GM21723 (cell line): Measurements from ENCODE around the gene ALB.

Experiments used
- ATAC-seq: cut with Tn5 transposase; IDR thresholded peaks from one replicate; pipeline ENCODE4 v1.9.1; 2021; ENCODE audit warnings: mild to moderate bottlenecking, moderate library complexity; ENCODE audit not compliant: unreplicated experiment

Gene ALB

DNA sequence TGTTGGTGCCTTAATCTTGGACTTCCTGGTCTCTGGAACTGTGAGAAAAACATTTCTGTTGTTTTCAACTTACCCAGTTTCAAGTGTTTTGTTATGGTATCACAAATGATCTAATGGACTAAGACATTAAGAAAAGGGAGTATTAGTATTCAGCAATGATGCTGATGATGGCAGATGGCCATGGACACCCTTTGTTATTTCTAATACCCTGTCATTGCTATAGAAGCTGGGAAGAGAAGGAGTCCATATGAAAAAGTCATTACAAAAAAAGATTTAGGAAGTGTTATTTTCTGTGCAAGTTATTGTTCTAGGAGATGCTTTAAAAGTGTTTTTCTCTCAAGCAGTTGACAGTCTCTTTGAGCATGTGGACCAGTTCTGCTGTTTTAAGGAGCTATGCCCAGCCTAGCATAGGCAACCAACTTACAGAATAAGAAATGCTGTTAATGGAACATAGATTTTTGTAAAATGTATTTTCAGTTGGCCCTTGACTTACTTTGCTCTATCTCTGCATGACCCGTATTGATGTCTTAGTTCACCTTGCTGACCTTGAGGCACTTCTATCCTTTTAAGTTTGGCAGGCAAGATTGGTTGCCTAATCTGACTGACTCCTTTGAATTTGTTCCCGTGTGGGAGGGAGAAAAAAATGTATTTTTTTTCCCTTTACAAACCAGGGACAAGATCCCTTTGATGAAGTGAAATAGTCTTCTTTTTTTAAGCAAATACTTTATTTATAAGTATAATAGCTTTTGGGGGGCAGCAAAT lies 25.9 kb downstream of the ALB start:
- no peak for ATAC-seq

GRCh38 chr4:73431813-73432168 lies 27.7 kb downstream of the ALB start:
- ATAC-seq = no peak

GRCh38 chr4:73432169-73433000 lies 28.3 kb downstream of the ALB start:
- no peak for ATAC-seq

DNA sequence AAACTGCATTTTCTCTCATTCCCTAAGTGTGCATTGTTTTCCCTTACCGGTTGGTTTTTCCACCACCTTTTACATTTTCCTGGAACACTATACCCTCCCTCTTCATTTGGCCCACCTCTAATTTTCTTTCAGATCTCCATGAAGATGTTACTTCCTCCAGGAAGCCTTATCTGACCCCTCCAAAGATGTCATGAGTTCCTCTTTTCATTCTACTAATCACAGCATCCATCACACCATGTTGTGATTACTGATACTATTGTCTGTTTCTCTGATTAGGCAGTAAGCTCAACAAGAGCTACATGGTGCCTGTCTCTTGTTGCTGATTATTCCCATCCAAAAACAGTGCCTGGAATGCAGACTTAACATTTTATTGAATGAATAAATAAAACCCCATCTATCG lies 29.1 kb downstream of the ALB start:
- ATAC-seq = no peak

- peak; percentile 57 for ATAC-seq
Measured at GRCh38 chr4:73434311-73434710, 30.2 kb downstream of the ALB start.

DNA sequence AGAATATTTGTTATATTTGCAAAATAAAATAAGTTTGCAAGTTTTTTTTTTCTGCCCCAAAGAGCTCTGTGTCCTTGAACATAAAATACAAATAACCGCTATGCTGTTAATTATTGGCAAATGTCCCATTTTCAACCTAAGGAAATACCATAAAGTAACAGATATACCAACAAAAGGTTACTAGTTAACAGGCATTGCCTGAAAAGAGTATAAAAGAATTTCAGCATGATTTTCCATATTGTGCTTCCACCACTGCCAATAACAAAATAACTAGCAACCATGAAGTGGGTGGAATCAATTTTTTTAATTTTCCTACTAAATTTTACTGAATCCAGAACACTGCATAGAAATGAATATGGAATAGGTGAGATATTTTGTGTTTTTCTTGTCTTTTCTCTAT lies 31.9 kb downstream of the ALB start, which contains the start of gene AFP:
TSS of gene AFP (plus strand) at position 238 of the 400 bp plus-strand sequence. CDS start at position 280, 42 bp downstream.
- no peak for ATAC-seq

DNA sequence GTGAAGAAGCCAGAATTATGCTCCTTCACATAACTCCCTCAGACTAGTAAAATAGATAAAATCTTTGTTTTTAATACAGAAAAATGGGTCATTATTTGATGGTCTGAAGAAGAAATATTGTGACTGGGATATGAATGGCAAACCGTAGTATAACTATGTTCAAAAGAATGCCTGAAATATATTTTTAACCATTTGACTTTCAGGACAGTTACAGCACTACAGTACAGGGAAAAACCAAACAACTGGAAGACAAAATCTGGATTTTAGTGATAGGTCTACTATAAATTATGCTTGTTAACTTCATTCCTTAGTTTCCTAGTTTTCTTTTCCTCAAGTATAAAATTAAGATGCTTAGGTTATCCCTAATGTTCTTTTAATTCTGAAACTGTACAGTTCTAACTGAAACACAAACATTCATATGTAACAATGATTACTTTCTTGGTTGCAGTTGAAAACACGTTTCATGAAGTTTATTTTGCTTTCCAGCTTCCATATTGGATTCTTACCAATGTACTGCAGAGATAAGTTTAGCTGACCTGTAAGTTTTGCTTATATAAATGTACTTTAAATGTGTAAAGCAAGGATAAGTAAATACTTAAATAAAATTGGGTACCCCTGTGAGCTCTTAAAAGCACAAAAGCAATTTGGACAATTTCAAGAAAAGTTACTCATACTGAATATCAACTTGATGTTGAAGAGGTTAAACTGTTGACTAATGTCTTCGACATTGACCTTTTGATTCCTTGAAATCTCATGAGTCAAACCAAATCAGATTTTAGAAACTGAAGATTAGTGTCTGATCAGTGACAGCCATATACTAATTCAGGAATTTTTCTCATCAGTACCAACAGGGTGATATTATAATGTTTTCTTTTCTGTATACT lies 32.8 kb downstream of the ALB start:
- ATAC-seq = no peak

DNA sequence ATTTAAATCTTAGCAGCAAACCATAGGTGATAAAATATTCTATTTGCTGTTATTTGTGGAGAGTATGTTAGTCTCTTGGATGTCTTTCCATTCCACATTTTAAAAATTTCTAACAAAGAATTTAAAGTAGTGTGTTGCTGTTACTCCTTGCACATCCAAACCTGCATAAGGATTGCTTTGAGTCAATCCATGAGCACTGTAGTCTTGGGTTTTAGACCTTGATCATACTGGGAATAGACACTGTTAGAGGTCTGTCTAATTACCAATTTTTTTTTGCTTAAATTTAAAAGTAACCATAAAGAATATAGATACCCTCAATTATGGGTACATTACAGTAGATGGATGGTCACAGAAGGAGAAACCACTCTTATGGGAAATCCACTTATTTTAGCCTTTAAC lies 33.5 kb downstream of the ALB start:
- no peak for ATAC-seq

DNA sequence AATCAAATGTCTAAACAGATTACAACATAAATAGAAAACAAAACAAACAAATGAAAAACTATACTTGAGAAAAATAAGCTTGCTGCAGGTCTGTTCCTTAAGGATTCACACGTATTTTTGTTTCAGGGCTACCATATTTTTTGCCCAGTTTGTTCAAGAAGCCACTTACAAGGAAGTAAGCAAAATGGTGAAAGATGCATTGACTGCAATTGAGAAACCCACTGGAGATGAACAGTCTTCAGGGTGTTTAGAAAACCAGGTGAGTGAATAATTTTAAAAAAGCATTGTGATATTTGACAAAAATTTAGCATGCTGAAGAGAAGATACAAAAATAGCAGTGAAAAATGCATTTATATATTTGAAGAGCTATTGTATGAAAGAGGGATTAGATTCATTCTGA lies 34.0 kb downstream of the ALB start:
- no peak for ATAC-seq

GRCh38 chr4:73438582-73439215 lies 34.6 kb downstream of the ALB start:
- ATAC-seq = no peak

DNA sequence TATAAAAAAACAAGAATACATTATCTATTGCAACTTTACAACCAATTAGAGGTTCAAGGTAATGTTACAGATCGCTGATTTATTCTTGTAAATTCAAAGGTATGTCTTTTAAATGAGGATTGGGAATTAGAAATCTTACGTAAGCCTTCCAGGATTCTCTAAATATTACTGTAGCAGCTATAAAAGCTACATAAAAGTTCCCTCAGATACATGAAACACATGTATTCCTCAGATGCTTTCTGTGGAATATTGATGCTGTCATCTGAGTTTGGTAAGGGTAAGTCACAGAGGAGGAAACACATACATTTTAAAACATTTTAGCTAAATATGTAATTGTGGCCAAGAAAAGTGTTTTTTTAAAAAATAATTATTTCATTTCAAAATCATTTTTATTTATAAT lies 35.4 kb downstream of the ALB start:
- no peak for ATAC-seq

DNA sequence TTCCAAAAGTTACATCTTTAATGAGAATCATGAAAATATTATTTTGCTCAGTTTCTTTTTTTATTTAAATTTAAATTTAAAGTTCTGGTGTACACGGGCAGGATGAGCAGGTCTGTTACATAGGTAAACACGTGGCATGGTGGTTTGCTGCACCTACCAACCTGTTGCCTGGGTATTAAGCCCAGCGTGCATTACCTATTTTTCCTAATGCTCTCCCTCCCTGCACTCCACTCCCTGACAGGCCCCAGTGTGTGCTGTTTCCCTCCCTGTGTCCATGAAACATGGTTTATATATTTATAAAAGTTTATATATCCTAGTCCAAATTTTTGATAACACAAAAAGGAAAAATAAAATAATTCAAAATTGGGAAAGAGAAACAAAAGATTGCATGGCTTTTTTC lies 35.9 kb downstream of the ALB start:
- ATAC-seq = no peak

- ATAC-seq = no peak
Measured at GRCh38 chr4:73440653-73441052, 36.6 kb downstream of the ALB start.

- ATAC-seq = no peak
Measured at GRCh38 chr4:73442275-73442674, 38.2 kb downstream of the ALB start.

- ATAC-seq = no peak
Measured at GRCh38 chr4:73443224-73443623, 39.1 kb downstream of the ALB start.

GRCh38 chr4:73445383-73446335 lies 41.6 kb downstream of the ALB start:
- no peak for ATAC-seq

DNA sequence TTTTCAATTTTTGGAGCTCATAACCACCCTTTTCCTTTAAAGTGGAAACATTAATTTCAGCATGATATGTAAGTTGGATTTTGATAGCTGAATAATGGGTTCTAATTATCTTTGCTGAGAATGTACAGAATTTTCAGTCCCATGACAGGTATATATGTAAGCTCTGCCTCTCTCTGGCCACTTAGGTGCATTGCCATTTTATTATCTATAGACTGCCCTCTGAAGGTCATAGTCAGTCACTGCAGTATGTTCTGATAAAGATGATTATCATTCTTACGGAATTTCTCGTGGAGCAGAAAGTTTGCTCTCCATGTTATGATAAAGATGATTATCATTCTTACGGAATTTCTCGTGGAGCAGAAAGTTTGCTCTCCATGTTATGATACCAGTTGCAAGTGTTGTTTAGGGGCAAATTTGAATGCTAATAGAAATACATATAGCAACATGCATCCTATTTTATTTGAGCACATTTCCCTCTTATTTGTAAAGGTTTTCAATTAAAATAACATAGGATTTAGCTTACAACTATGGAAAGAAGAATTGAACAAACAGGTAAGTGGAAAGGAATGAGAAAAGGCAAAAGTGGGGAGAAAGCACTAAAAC lies 42.4 kb downstream of the ALB start:
- peak; percentile 100 for ATAC-seq

DNA sequence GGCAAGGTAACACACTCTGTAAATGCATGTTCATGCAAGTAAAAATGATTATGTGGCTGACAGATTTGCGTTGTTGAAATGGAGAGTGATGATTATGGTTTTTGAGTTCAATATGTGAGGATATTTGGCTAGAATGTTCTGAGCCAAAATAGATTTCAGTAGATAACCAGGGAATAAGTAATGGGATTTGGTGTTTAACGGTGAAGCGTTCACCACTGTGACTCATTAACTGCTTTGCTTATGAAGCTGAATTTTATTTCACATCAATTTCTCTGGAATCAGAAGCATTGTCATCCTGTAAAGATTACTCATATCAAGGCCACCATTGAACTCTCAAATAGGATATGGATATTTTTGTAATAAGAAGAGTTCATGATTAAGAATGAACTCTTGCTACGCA lies 43.6 kb downstream of the ALB start:
- no peak for ATAC-seq

DNA sequence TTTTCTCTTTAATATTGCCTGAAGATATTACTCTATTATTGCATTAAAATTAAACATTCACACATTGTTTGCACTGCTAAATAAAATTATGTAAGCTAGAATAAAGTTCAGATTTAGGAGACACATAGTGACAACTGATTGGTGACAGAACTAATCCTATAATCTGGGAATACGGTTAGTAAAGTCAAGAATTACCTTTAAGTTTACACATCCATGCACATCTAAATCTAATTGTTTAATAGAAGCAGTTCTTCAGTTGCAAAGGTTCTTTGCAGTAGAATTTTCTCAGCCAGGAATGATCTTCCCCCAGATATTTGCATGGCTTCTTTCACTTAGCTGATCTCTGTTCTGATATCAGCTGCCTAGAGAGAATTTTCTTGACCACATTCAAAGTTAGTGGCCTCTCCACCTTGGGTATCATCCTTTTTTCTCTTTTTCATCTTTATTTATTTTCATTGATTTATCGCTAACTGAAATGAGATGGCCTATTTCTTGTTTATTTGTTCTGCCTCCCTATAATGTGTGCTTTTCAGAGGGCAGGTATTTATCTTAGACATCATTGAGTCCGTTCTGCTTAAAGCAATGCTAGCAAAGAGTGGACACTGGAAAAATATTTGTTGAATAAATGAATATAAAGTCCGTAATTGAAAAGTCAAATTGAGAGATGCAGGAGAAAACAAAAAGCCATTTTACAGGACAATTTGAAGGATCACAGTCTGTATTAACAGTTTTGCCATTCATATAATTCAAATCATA lies 44.5 kb downstream of the ALB start:
- ATAC-seq = no peak
